GM20431 (cell line): ENCODE data around the gene CYLD.

ENCODE experiments used
- in situ Hi-C: fragments of 300-500 bp; cut with MseI, MboI; formaldehyde crosslinking; loops from one replicate; pipeline ENCODE4 v1.15.0; 2020; ENCODE audit warnings: low sequenced_read_pairs; ENCODE audit not compliant: unreplicated experiment

The CYLD gene

DNA sequence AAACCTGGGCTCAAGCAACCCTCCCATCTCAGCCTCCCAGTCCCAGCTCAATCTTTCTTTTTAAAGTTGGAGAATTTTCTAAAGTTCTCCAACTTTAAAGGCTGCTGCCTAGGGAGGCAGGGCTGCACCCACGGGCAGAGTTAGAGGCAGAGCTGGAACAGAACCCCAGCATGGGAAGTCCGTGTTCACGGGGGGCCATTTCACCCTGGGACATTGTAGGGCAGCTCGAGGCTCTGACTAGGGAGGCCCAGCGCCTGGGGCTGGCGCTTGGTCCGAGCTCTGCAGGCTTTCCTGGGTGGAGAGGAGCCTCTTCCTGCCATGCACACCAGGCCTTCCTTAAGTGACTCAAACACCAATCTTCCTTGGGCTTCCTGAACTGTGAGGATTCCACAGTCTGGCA lies 70.2 kb downstream of the CYLD start:
- in situ Hi-C loops, result loop anchor here (25.0 kb wide), 1 partner anchor 425 kb away; no protein-coding TSS in a partner anchor

DNA sequence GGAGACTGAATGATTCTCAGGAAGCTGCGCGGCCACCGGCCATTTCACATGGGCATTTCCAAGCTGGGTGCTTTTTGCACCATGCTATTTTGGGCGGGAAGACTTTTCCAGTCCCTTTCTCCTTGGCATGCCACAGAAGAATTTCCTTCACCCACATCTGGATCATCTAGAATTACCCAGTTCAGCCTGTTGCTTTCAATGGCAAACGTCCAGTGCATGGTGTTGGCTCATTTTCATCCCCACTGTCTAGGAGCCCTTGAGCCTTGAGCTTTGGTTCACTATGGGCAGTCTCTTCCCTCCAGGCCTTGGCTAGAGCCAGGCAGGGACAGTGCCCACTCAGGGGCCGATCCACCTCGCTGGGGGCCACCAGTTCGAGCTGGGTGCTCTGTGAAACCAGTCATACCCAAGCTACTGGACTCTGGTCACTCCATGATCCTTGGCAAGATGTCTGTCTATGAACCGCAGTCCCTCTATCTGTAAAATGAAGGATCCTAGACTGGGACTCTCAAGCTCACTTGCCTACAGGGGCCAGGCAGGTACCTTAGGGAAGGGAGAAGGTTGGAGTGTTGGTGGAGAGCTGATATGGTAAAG lies 71.1 kb downstream of the CYLD start:
- in situ Hi-C loops, result loop anchor here (25.0 kb wide), 1 partner anchor 426 kb away; no protein-coding TSS in a partner anchor

DNA sequence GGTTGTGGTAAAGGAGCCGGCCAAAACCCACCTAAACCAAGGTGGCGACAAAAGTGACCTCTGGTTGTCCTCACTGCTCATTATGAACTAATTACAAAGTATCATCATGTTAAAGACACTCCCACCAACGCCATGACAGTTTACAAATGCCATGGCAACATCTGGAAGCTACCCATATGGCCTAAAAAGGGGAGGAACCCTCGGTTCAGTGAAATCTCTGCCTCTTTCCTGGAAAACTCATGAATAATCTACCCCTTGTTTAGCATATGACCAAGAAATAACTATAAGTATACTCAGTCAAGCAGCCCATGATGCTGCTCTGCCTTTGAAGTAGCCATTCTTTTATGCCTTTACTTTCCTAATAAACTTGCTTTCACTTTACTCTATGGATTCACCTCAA lies 72.2 kb downstream of the CYLD start:
- in situ Hi-C loops, result loop anchor here (25.0 kb wide), 1 partner anchor 427 kb away; no protein-coding TSS in a partner anchor

DNA sequence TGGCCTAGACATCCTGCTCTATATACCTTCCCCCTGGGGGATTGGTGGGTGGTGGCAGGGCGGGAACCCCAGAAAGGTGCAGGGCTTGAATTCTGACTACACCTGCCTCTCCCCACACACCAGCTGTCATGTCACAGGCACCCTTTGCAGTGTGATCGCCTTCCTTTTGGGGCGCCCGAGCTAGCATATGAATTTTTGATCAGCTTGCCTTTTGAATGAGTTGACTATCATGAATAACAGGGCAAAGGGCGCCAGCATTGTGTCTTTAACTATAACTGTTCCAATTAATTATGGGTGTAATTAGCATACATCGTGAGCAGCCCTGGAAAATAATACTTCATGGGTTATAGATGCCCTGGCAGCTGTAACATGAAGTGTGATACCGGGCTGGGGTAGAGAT lies 72.7 kb downstream of the CYLD start:
- in situ Hi-C loops, result loop anchor here (25.0 kb wide), 1 partner anchor 427 kb away; no protein-coding TSS in a partner anchor

DNA sequence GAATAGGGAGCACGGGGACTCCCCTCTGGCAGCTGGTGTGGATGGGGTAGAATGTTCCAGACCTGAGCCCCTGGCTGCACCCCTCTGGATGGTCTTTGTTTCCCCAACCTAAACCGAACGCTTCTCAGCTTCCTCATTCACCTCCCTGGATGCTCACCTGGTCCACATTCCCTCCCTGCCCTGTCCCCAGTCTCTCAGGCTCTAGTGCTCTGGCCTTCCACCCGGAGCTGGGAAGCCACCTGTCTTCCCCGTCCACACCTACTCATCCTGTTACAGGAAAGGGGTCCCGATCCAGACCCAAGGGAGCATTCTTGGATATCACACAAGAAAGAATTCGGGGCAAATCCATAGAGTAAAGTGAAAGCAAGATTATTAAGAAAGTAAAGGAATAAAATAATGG lies 73.5 kb downstream of the CYLD start:
- in situ Hi-C loops, result loop anchor here (25.0 kb wide), 1 partner anchor 428 kb away; no protein-coding TSS in a partner anchor

DNA sequence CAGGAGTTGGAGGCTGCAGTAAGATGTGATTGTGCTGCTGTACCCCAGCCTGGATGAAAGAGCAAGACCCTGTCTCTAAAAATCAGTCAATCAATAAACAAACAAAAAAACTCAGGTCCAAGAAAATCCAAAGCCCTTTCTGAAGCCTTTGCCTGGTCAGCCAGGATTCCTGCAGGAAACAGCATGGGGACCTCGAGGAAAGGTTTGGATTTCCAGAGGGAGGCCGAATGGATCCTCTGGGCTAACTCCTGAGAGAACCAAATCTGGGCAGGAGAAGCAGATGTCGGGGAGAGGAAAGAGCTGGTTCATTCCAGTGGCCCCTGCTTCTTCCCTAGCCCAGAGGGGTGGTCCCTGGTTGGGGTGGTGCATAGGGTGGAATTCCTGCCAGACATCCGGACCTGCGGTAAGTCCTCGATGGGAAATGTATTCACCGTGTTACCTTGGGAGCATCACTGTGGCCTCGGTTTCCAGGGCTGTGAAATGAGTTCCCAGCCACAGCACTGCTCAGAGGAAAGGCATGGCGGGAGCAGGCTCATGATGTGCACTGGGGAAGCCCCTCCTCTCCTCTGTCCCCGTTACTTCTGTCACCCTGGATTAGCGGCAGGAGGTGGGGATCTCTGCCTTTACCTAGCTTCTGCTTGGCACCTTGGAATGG lies 75.1 kb downstream of the CYLD start:
- in situ Hi-C loops, result loop anchor here (25.0 kb wide), 1 partner anchor 430 kb away; no protein-coding TSS in a partner anchor

DNA sequence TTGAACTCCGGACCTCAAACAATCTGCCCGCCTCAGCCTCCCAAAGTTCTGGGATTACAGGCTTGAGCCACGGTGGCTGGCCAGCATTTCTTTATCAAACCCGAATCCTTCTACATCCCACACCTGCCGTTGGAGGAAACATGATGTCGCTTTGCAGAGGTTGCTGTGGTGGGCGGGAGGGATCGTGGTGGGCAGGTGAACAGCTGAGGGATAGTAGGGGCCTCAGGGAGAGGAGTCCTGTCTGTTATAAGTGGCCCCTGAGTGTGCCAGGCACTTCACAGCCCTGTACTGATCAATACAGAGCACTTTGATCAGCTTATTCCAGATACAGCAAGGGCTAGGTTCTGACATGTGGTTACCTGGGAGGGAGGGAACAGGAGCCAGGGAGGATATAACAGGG lies 76.5 kb downstream of the CYLD start:
- in situ Hi-C loops, result loop anchor here (25.0 kb wide), 1 partner anchor 431 kb away; no protein-coding TSS in a partner anchor

DNA sequence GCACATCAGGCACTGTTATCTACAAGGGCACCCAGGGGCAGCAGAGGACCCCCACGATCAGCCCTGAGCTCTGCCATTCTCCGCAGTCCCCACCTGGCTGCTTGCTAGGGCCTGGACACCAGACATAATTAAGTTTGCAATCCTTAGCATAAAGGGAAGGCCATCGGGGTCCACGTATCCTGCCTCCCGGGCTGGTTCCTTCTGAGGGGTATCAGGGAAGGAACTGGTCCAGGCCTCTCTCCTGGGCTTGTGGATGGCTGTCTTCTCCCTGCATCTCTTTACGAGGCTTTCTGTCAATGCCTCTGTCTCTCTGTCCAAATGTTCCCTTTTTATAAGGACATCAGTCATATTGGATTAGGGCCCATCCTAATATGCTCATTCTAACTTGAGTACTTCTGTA lies 77.8 kb downstream of the CYLD start:
- in situ Hi-C loops, result loop anchor here (25.0 kb wide), 1 partner anchor 432 kb away; no protein-coding TSS in a partner anchor

DNA sequence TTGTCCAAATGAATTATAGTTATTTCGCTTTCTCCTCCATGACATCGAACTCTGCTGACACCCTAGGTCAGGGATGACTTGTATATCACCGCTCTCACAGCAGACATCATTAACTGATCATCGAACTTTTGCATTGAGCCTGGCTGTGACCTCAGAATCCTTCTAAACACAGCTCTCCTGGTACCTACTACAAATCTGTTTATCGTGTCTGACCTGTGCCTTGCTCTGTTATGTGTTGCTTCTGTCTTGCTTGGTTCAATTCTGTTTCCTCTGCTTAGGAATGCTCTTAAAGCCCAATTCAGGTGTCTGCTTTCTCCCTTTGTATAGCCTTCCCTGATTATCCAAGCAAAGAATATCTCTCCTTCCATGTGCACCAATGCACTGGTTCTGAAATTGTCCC lies 78.3 kb downstream of the CYLD start:
- in situ Hi-C loops, result loop anchor here (25.0 kb wide), 1 partner anchor 433 kb away; no protein-coding TSS in a partner anchor

DNA sequence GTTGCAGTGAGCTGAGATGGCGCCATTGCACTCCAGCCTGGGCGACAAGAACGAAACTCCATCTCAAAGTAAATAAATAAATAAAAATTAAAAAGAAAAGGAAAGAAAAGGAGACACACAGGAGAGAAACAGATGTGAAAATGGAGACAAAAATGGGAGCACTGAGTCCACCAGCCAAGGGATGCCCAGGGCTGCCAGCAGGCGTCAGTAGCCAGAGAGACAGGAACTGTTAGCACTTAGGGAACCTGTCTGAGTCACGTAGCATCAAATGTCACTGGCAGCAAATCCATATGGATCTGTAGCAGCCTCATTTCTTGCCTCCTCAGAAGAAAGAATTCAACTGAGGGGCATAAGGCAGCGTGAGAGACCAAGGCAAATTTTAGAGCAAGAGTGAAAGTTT lies 79.7 kb downstream of the CYLD start:
- in situ Hi-C loops, result loop anchor here (25.0 kb wide), 1 partner anchor 434 kb away; no protein-coding TSS in a partner anchor

DNA sequence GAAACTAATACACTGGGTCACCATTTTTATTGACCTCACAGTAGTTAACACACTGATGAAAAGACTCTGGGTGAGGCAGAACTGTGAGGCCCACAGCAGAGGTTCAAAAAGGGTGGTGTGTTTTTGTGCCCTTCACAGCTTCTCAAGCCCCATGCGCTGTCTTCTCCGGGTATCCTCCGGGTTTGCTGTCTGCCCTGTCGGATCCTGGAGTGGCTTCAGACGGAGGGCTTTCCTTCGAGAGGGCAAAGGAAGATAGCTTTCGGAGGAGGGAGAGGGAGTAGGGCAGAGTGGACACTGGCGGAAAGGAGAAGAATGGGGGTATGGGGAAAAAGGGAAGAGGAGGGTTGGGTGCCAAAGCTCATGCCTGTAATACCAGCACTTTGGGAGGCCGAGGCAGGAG lies 80.8 kb downstream of the CYLD start:
- in situ Hi-C loops, result loop anchor here (25.0 kb wide), 1 partner anchor 435 kb away; no protein-coding TSS in a partner anchor

DNA sequence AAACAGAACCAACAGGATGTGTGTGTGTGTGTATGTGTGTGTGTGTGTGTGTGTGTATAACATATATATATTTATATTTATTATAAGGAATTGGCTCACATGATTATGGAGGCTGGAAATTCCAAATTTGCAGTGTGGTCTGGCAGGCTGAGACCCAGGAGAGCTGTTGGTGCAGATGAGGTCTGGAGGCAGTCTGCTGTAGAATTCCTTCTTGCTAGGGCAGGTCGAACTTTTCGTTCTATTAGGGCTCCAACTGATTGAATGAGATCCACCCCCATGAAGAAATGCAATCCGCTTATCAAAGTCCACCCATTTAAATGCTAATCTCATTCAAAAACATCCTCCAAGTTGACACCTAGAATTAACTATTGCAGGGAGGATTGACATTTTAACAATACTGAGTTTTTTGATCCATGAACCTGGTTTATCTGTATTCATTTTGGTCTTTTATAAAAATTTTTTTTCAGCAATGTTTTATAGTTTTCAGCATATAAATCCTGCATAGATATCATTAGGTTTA lies 85.0 kb downstream of the CYLD start:
- in situ Hi-C loops, result no loop called here

DNA sequence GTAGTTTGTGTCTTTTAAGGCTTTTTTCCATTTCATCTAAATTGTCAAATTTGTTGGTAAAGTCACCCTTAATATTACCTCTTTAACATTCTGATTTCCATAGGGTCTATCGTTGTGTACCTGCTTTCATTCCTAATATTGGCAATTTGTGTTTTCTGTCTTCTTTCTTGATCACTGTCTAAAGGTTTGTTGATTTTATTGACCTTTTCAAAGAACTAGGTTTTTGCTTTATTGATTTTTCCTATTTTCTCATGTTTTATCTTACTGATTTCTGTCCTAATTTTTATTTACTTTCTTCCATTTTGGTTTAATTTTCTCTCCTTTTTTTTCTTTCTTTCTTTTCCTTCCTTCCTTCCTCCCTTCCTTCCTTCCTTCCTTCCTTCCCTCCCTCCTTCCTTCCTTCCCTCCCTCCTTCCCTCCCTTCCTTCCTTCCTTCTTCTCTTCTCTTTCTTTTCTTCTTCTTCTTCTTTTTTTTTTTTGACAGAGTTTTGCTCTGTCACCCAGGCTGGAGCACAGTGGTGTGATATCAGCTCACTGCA lies 86.3 kb downstream of the CYLD start:
- in situ Hi-C loops, result no loop called here

DNA sequence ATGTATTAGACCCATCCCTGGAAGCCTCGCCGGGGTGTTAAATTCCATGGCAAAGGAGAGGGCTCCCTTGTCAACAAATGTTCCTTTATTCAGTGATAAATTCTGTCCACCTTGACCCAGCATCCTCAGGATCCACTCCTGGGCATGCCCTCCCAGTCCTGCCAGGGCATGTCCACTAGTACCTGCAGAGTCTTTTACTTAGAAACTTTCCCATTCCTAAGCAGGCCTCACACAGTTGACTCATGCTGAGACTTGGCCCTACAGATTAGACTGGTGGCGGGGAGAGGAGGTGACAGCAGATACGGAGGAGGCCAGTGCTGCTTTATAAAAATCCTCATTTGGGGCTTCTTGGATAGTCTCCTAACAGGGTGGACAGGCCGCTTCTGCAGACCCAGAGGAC lies 88.8 kb downstream of the CYLD start:
- in situ Hi-C loops, result no loop called here

DNA sequence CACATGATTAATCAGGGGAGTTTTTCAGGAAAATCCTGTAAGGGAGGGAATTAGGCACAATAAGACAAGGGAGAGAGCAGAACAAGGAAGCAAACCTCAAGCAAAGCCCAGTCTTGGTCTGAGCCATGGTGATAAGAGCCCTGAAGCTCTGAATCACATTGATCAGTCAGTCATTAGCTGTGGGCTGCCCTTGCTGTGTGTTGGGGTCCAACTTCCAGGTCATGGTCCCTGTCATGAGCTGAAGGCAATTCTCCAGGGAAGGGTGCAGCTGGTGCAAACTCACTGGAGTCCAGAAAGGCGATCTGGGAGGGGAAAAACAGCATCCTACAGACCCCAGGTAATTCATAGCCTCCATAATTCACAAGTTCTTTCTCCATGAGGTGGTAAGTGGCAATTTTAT lies 89.9 kb downstream of the CYLD start:
- in situ Hi-C loops, result no loop called here

DNA sequence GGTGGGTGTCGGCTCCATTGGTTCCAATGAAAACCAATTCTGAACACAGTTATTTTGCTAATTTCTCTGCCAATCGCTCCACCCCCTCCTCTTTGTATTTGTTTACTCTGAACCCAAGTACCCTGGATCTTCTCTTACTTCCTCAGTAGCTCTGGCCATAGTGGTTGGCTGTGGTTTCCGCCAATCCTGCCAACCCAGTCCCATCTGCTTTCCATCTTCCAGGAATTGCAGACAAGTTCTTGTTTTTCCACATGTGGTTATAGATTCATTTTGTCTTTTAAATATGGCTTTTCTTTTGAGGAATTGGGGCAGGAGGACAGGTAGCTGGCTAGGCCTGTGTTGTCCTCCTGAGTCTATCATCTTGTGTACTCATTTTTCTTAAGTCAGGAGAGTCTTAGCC lies 92.0 kb downstream of the CYLD start:
- in situ Hi-C loops, result no loop called here

DNA sequence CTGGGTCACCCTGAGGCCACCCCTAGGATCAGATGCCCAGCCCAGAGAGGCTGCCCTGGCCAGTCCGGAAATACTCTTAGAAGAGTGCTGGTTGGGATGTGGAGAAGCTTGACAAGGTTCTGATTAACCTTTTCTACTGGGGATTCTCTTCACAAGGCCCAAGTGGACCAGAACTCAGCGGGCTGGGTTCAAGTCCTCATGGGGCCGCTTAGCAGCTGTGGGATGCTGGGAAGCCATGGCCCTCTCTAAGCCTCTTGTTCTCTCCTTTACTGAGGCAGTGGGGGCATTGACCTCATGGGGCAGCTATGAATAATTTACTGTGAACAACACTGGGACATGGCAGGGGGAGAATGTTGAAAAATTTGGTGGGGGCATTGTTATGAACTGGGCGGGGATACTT lies 92.8 kb downstream of the CYLD start:
- in situ Hi-C loops, result no loop called here

DNA sequence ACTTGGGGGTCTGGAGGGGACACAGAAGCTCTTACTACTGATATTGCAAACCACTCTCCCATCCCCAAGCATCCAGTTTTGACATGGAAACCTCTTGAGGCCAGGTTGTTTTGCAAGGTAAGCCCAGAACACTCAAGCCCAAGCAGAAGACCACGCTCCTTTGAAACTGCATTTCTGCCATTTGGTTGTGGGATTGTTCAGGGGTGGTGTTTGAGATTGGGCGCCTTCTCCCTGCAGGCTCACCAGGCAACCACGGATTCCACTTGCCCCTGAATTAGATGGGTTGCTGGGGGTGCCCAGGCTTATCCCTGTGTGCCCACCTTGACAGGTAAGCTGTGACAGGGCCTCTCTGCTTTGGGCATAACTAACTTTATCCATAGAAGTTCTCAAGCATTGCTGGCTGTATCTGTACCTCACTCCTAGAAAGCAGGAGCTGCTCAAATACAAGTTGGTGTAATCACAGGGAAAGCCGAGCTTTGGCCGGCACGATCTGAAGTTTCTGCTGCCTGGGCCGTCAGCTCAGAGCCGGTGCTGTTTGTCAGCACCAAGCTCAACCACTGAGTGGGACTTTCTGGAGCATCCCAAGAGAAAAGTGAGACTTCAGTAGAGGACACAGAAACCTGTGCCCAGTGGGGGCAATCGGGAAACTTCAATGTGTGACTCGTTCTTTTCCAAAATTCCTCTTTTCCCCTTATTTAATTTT lies 93.6 kb downstream of the CYLD start:
- in situ Hi-C loops, result no loop called here

DNA sequence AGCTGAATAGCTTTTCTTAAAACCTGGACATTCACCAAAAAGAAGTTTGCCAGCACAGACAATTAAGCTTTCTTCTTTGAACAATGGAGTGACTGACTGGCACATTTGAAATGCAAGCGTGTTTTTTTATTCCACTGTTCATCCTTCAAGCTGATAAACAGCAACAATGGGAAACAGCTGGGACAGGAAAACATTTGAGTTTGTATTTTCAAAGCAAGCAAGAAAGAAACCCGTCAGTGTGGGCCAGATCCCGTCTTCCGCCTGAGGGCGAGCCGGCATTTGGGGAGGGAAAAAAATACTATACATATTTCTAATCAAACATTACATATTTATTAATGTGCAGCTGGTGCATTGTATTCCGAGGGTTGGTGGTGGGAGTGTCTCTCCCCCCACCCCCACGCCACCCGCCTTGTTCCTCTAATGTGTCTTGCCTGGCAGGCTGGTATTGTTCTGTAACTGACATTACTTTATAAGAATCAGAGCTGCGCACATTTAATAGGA lies 94.3 kb downstream of the CYLD start:
- in situ Hi-C loops, result no loop called here

DNA sequence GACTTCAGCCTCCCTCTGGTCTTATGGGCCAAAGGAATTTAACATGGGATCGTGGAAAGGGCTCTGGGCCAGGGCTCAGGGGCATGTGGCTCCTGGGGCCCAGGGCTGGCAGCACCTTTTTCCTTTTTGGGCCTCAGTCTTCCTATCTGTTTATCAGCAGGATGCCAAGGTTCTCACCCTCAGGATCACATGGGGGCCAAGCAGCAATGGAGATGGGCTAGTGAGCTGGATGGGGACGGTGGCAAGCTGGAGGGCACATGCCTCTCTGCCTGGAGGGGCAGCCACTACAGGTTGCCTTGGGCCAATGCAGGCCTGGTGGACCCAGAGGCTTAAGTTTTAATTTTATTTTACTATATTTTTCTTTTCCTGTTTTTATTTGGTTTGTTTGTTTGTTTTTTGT lies 95.4 kb downstream of the CYLD start:
- in situ Hi-C loops, result no loop called here
